ENCODE results near the gene ST8SIA4.

DNA sequence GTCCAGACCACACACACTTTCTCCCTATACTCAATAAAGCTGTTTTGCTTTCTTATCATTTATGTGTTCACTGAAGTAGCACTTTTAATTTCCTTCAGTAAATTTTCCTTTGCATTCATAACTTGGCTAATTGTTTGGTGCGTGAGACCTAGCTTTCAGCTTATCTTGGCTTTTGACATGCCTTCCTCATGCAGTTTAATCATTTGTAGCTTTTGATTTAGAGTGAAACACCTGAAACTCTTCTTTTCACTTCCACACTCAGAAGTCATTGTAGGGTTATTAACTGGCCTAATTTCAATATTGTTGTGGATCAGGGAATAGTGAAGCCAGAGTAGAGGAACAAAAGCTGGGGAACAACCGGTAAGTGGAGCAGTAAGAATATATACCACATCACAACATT is 114.7 kb downstream of the ST8SIA4 start:
- TF ChIP-seq CTCF (IDR thresholded peaks at IDR 0.05) (no peak), POLR2A (IDR thresholded peaks at IDR 0.05) (no peak)
